ENCODE data around the gene BCL10.

The BCL10 gene

GRCh38 chr1:85229574-85230097 lies 46.8 kb downstream of the BCL10 start:
- H3K36me3 ChIP-seq (ENCODE audit: insufficient read depth, low read length) = no peaks in the 10 kb centered on the region
- DNase-seq (no peak), ATAC-seq (ENCODE audit: insufficient read depth, low read depth) (no peak)
- no peak overlapping the region for H3K27ac ChIP-seq (ENCODE audit: low read length)
- H3K9ac ChIP-seq (ENCODE audit: low read depth, low read length) = no peak overlapping the region
- H4K20me1 ChIP-seq (ENCODE audit: insufficient read depth, low read length) = no peaks in the 10 kb centered on the region
- no peaks in the 10 kb centered on the region for H3K79me2 ChIP-seq (ENCODE audit: insufficient read depth, low read length)
- TF ChIP-seq, protein P1, sequence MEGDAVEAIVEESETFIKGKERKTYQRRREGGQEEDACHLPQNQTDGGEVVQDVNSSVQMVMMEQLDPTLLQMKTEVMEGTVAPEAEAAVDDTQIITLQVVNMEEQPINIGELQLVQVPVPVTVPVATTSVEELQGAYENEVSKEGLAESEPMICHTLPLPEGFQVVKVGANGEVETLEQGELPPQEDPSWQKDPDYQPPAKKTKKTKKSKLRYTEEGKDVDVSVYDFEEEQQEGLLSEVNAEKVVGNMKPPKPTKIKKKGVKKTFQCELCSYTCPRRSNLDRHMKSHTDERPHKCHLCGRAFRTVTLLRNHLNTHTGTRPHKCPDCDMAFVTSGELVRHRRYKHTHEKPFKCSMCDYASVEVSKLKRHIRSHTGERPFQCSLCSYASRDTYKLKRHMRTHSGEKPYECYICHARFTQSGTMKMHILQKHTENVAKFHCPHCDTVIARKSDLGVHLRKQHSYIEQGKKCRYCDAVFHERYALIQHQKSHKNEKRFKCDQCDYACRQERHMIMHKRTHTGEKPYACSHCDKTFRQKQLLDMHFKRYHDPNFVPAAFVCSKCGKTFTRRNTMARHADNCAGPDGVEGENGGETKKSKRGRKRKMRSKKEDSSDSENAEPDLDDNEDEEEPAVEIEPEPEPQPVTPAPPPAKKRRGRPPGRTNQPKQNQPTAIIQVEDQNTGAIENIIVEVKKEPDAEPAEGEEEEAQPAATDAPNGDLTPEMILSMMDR (IDR thresholded peaks at IDR 0.05; ENCODE audit: borderline replicate concordance, extremely low read depth, low read length, poor library complexity, severe bottlenecking) = no peak
- TF ChIP-seq EZH2 (IDR thresholded peaks at IDR 0.05; ENCODE audit: borderline replicate concordance, low read depth, low read length, severe bottlenecking) = no peak
- H3K4me3 ChIP-seq (ENCODE audit: low read depth in 1 of 2, low read length in 2 of 2) = no peak overlapping the region
- H3K4me1 ChIP-seq (ENCODE audit: insufficient read depth, low read length) = no peaks in the 10 kb centered on the region
- no peaks in the 10 kb centered on the region for H3K9me3 ChIP-seq (ENCODE audit: insufficient read depth, low read length, severe bottlenecking)
- H3K4me2 ChIP-seq (ENCODE audit: insufficient read depth, low read length) = no peak overlapping the region
- no peaks in the 10 kb centered on the region for H3K27me3 ChIP-seq (ENCODE audit: insufficient read depth, low read length, poor library complexity)
- no peak overlapping the region for H2AFZ ChIP-seq (ENCODE audit: low read depth, low read length)

DNA sequence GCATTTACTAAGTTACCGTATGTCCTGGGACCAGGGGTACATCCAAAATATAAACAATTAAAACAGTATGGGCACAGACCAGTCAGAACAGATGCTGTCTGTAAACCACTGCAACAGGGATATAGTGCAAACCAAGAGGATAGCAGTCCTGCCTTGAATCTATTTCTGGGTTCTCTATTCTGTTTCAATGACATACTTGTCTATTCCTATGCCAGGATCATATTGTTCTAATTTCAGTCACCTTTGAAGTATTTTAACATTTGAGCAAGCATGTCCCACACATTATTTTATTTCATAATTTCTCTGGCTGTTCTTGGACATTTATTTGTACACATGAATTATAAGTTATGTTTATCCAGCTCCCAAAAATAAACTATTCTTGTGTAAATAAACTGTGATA lies 47.5 kb downstream of the BCL10 start:
- Histone ChIP-seq H3K9ac (ENCODE audit: low read depth, low read length) (no peak overlapping the region), H3K36me3 (ENCODE audit: insufficient read depth, low read length) (no peaks in the 10 kb centered on the region), H4K20me1 (ENCODE audit: insufficient read depth, low read length) (no peaks in the 10 kb centered on the region), H3K9me3 (ENCODE audit: insufficient read depth, low read length, severe bottlenecking) (no peaks in the 10 kb centered on the region), H3K79me2 (ENCODE audit: insufficient read depth, low read length) (no peaks in the 10 kb centered on the region), H3K27me3 (ENCODE audit: insufficient read depth, low read length, poor library complexity) (no peaks in the 10 kb centered on the region), H3K4me2 (ENCODE audit: insufficient read depth, low read length) (no peak overlapping the region), H2AFZ (ENCODE audit: low read depth, low read length) (no peak overlapping the region), H3K27ac (ENCODE audit: low read length) (no peak overlapping the region), H3K4me3 (ENCODE audit: low read depth in 1 of 2, low read length in 2 of 2) (no peak overlapping the region), H3K4me1 (ENCODE audit: insufficient read depth, low read length) (no peaks in the 10 kb centered on the region)
- ATAC-seq (ENCODE audit: insufficient read depth, low read depth) (no peak), DNase-seq (no peak)
- TF ChIP-seq EZH2 (IDR thresholded peaks at IDR 0.05; ENCODE audit: borderline replicate concordance, low read depth, low read length, severe bottlenecking) = no peak
- TF ChIP-seq, protein P1 (IDR thresholded peaks at IDR 0.05; ENCODE audit: borderline replicate concordance, extremely low read depth, low read length, poor library complexity, severe bottlenecking) = no peak

DNA sequence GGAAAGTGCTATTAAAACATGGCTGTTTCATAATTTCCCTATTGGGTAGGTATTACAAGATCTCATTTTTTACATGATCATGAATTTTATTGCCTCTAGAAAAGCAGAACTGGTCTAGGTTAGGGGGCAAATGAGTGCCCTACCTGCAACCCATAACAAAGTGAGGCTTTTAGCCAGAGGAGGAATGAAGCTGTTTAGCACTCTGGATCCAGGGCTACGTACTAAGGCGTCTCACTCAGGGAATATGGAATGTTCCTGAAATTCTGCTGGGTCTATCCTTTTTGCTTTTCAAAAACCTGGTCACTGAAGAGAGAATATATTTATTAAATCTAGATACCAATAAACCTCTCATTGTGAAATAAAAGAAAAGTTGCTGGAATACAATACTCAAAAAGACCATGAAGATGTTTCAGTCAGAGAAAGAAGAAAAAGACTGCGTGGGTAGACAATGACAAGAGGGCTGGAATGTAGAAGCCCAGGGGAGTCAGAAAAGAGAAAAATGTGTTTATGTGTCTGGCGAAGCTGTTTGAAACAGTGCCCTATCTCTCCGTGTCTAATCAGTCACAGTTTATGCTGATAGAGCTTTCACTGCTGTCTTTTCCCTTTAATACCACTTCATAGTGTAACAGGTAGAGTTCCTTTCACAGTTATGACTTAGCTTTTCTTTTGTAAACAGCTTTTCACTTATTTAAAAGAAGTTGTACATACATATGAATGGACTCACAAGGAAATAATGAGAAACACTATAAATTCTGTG lies 50.6 kb downstream of the BCL10 start:
- H3K27me3 ChIP-seq (ENCODE audit: insufficient read depth, low read length, poor library complexity) = no peaks in the 10 kb centered on the region
- TF ChIP-seq, protein P1 (IDR thresholded peaks at IDR 0.05; ENCODE audit: borderline replicate concordance, extremely low read depth, low read length, poor library complexity, severe bottlenecking) = no peak
- no peak for TF ChIP-seq EZH2 (IDR thresholded peaks at IDR 0.05; ENCODE audit: borderline replicate concordance, low read depth, low read length, severe bottlenecking)
- no peaks in the 10 kb centered on the region for H3K79me2 ChIP-seq (ENCODE audit: insufficient read depth, low read length)
- H3K4me2 ChIP-seq (ENCODE audit: insufficient read depth, low read length) = no peak overlapping the region
- H3K27ac ChIP-seq (ENCODE audit: low read length) = no peak overlapping the region
- H3K4me3 ChIP-seq (ENCODE audit: low read depth in 1 of 2, low read length in 2 of 2) = no peak overlapping the region
- no peaks in the 10 kb centered on the region for H3K4me1 ChIP-seq (ENCODE audit: insufficient read depth, low read length)
- no peak for DNase-seq
- H3K9me3 ChIP-seq (ENCODE audit: insufficient read depth, low read length, severe bottlenecking) = no peaks in the 10 kb centered on the region
- no peaks in the 10 kb centered on the region for H3K36me3 ChIP-seq (ENCODE audit: insufficient read depth, low read length)
- no peak for ATAC-seq (ENCODE audit: insufficient read depth, low read depth)
- H2AFZ ChIP-seq (ENCODE audit: low read depth, low read length) = no peak overlapping the region
- no peak overlapping the region for H3K9ac ChIP-seq (ENCODE audit: low read depth, low read length)
- H4K20me1 ChIP-seq (ENCODE audit: insufficient read depth, low read length) = no peaks in the 10 kb centered on the region
